Choroid plexus epithelial cell (primary cell): ENCODE data around the gene USP46.

Source experiments
- DNase-seq: peaks from one replicate; pipeline ENCODE4 v3.0.0-alpha.2; 2010; ENCODE audit warnings: low read depth
- H3K4me3 ChIP-seq: 2 replicates; pipeline ENCODE4 v1.5.1; 2011; ENCODE audit warnings: low read depth, mild to moderate bottlenecking, control low read depth, low read length, moderate library complexity
- TF ChIP-seq, protein P1 (sequence below): conservative IDR thresholded peaks from 2 replicates; pipeline ENCODE4 v1.5.1; 2011; ENCODE audit warnings: low read depth, mild to moderate bottlenecking, control low read depth, inconsistent platforms, low read length, moderate library complexity

Gene USP46

DNA sequence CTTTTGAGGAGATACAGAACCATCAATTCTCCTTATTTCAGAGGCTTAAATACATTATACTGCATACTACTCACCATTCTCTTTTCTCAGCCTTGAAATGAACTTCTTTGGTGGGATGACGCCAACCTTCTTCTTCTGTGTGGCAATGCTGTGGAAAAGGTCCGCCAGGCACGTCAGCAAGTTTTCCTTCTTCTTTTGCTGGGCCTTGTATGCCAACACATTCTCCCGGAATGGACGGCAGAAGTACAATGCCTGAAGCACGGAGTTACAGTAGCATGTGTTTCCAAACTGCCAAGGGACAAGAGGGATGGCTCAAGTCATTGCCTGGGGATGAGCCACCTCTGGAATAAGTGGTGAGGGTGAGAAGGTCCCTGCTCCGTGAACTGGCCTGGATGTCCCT is 31.2 kb downstream of the USP46 start:
- TF ChIP-seq, protein P1, sequence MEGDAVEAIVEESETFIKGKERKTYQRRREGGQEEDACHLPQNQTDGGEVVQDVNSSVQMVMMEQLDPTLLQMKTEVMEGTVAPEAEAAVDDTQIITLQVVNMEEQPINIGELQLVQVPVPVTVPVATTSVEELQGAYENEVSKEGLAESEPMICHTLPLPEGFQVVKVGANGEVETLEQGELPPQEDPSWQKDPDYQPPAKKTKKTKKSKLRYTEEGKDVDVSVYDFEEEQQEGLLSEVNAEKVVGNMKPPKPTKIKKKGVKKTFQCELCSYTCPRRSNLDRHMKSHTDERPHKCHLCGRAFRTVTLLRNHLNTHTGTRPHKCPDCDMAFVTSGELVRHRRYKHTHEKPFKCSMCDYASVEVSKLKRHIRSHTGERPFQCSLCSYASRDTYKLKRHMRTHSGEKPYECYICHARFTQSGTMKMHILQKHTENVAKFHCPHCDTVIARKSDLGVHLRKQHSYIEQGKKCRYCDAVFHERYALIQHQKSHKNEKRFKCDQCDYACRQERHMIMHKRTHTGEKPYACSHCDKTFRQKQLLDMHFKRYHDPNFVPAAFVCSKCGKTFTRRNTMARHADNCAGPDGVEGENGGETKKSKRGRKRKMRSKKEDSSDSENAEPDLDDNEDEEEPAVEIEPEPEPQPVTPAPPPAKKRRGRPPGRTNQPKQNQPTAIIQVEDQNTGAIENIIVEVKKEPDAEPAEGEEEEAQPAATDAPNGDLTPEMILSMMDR: no peak
- H3K4me3 ChIP-seq: no peak overlapping the region
- DNase-seq: no peak

- TF ChIP-seq, protein P1: no peak
- peak; percentile 58 for DNase-seq
- no peak overlapping the region for H3K4me3 ChIP-seq
Observed at GRCh38 chr4:52625216-52625615, 33.9 kb downstream of the USP46 start.

DNA sequence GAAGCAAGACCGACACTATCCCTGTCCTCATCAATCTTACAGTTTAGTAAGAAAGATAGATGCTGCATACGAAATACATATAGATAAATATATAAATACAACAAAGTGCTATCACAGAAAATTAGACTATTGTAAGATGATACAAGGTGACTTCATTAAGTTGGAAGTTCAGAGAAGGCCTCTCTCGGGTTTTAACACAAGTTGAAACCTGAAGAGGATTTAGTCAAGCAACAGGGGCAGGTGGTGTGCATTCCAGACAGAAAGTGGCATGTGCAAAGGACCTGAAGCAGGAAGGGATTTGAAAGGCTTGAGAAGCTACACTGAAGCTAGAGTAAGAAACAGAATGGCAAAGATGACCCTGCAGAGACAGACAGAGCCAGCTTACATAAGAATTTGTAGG is 36.5 kb downstream of the USP46 start:
- TF ChIP-seq, protein P1: no peak
- no peak overlapping the region for H3K4me3 ChIP-seq
- no peak for DNase-seq

DNA sequence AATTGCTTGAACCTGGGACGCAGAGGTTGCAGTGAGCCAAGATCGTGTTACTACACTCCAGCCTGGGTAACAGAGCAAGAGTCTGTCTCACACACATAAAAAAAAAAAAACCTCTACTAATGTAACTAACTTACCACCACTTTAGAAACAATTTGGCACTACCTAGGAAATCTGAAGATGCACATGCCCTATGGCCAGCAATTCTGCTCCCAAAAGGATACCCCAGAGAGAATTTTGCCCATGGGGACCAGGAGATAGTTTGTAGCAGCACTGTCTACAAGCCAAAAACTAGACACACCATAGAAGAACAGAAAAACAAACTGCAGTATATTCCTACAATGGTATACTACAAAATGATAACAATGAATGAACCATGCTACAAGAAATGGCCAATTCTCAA is 37.5 kb downstream of the USP46 start:
- DNase-seq: no peak
- TF ChIP-seq, protein P1: no peak
- no peak overlapping the region for H3K4me3 ChIP-seq

DNA sequence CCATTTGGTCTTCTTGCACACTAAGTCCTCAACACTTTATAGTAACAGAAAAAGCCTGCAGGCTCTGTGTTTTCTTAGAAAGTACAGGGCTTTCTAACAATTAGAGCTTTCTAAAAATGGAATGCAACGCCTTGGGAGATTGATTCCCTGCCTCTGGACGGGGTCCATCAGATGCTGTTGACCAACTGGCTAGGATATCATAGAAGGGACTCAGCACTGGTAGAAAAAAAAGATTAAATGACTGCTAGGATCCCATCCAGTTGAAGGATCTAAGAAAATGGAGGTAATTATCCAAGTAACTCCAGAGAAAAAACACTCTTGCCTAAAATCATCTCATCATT is 39.5 kb downstream of the USP46 start:
- TF ChIP-seq, protein P1: no peak
- DNase-seq: no peak
- H3K4me3 ChIP-seq: no peak overlapping the region

DNA sequence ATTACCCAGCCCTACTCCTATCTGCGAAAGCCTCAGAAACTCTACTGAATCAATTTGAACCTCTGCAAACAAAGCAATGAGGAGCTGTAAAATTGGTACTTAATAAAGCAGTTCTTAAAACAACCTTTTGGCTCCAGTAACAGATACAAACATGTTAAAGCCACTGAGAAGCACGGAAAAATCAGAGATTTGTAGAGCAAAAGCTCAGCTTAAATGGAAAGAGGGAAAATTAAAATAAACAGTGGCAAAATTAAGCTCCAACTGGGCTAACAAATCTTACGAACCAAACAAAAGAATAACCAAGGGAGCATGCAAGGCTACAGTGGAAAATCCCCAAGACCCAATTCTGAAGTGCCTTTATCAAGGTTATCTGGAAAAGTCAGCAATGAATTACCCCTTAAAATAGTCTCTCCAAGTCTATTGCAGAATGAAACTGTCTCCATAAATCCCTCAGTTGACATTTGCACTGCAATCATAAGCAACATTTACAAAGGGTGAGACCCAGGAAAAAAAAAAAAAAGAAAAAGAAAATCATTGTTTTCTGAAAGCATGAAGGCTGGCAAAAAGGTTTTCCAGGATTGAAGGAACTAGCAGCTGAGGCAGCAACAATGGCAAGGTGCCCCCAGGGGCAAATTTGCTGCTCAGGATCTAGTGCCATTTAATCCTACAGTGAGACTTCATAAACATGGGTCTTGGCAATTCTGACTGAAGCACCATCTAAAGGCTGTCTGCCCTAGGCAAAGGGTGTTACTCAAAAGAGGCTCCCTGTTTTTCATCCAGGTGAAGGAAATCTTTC is 40.1 kb downstream of the USP46 start:
- TF ChIP-seq, protein P1: no peak
- no peak for DNase-seq
- no peak overlapping the region for H3K4me3 ChIP-seq
